ENCODE results near the gene ZNF443.
"Not testable (repeated sequence)": the region's sequence is repeated elsewhere in the genome, so short reads cannot be mapped to it uniquely, and the experiment has no call there.

ZNF443 gene

DNA sequence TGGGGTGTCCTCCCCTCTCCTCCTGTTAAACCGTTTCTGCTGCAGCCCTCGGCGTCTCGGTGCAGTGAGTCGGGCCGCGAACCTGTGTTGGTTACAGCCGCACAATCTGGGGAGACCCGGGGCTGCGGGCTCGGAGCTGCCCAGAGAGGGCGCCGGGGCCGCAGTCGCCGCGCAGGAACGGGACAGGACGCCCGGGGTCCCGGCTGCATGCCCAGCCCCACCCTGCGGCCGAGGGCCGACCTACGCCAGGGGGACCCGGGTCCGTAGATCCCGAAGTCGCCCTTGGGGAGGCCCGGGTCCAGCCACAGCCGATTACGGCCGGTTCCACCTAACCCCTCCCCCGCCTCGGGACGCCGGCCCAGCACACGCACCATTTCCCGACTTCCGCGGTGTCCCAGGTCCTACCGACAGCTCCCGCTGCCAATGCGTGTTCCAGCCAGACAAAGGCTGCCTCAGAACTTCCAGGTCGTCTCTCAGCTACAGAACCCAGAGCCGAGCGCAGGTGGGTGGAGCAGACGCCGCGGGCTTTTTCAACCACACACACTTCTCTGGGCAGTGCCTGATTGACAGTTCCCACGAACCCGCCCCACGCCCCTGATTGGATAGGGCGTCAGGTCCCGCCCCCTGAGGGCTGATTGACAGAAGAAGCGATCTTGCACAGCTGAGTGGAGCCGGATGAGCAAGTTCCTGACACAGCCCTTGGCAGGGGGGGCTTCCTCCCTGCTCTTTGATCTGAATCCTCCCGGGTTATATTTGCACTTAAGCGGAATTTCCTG is at the start of gene ZNF443:
Gene ZNF443 (minus strand): TSS at position 481 of the 776 bp plus-strand sequence. CDS start 107 bp downstream, at position 374.
- in situ Hi-C loops (cut with MboI; ENCODE audit: low sequenced_read_pairs, unreplicated experiment), result no loop called here
- TF ChIP-seq, protein P1, sequence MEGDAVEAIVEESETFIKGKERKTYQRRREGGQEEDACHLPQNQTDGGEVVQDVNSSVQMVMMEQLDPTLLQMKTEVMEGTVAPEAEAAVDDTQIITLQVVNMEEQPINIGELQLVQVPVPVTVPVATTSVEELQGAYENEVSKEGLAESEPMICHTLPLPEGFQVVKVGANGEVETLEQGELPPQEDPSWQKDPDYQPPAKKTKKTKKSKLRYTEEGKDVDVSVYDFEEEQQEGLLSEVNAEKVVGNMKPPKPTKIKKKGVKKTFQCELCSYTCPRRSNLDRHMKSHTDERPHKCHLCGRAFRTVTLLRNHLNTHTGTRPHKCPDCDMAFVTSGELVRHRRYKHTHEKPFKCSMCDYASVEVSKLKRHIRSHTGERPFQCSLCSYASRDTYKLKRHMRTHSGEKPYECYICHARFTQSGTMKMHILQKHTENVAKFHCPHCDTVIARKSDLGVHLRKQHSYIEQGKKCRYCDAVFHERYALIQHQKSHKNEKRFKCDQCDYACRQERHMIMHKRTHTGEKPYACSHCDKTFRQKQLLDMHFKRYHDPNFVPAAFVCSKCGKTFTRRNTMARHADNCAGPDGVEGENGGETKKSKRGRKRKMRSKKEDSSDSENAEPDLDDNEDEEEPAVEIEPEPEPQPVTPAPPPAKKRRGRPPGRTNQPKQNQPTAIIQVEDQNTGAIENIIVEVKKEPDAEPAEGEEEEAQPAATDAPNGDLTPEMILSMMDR (IDR thresholded peaks at IDR 0.05; ENCODE audit: borderline replicate concordance, control extremely low read depth, extremely low read depth, insufficient read depth, missing control alignments), result no peak
- DNase-seq (ENCODE audit: low spot score), result peak; percentile 88

DNA sequence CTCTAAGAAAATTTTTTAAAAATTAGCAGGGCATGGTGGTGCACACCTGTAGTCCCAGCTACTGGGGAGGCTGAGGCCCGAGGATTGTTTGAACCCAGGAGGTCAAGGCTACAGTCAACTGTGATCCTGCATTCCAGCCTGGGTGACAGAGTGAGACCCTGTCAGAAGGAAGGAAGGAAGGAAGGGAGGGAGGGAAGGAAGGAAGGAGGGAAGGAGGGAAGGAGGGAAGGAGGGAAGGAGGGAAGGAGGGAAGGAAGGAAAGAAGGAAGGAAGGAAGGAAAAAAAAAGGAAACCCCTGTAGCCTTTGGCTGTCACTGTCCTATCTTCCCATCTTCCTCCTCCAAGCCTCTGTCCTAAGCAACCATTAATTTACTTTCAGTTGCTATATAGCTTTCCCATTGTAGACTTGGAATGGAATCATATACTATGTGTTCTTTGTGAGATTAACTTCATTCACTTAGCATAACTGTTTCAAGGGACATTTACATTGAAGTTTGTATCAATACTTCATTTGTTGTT is 45.5 kb upstream of the ZNF443 start:
- DNase-seq (ENCODE audit: low spot score); in situ Hi-C loops (cut with MboI; ENCODE audit: low sequenced_read_pairs, unreplicated experiment): not testable (repeated sequence)

DNA sequence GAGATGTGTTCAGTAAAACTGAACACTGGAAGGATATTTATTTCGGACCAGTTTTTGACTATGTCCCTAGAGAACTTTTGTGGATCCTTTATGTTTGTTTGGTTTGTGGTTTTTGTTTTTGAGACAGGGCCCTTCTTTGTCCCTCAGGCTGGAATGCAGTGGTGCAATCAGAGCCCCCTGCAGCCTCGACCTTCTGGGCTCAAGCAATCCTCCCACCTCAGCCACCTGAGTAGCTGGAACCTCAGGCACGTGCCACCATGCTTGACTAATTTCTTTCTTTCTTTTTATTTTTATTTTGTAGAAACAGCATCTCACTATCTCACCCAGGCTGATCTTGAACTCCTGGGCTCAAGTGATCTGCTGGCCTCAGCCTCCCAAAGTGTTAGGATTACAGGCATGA is 44.8 kb upstream of the ZNF443 start:
- in situ Hi-C loops (cut with MboI; ENCODE audit: low sequenced_read_pairs, unreplicated experiment), result no loop called here
- TF ChIP-seq, protein P1 (IDR thresholded peaks at IDR 0.05; ENCODE audit: borderline replicate concordance, control extremely low read depth, extremely low read depth, insufficient read depth, missing control alignments), result no peak
- no peak for DNase-seq (ENCODE audit: low spot score)

DNA sequence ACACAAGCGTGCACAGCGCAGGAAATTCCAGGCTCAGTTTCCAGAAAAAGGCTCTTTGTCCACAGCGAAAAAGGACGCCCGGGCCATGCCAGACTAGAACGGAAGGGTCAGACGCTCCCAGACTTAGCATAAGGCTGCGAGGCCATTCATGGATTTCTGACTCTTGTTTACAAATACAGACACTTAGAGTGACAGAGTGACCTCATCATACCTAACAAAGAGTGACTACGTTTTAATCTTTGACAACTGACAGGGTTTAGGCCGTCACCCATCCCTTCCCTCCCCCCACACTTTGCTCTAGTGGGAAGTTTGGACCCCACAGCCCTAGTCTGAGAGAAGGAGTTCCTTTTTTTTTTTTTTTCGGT is 44.2 kb upstream of the ZNF443 start:
- in situ Hi-C loops (cut with MboI; ENCODE audit: low sequenced_read_pairs, unreplicated experiment), result no loop called here
- TF ChIP-seq, protein P1 (IDR thresholded peaks at IDR 0.05; ENCODE audit: borderline replicate concordance, control extremely low read depth, extremely low read depth, insufficient read depth, missing control alignments), result no peak

DNA sequence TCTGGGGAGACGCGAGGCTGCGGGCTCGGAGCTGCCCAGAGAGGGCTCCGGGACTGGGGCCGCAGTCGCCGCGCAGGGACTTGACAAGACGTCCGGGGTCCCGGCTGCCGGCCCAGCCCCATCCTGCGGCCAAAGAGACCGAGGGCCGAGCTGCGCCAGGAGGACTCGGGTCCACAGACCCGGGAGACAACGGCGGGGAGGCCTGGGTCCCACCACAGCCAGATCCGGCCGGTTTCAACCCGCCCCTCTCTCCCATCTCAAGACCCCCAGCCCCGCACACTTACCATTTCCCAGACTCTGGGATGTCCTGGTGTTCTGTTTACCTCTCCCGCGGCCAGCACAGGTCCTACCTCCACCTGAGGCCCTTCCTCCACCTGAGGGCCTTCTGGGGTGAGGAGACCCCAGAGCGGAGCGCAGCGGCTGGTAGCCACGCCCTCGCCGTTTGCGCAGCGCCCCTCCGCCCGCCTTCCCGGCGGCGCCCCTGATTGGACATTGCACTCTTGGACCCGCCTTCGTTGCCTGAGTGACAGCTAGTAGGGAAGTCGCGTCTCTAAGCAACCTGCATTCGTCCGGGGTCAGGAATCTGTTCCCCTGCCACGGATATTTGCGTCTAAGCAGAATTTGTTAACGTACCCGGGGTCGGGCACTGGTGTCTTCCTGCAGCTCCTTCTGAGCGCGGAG is 43.7 kb upstream of the ZNF443 start, which contains the start of gene ZNF709:
Gene ZNF709 (minus strand): TSS at position 446 of the 681 bp plus-strand sequence. CDS start 159 bp downstream, at position 287.
- in situ Hi-C loops (cut with MboI; ENCODE audit: low sequenced_read_pairs, unreplicated experiment), result no loop called here
- peak; percentile 94 for DNase-seq (ENCODE audit: low spot score)
- TF ChIP-seq, protein P1 (IDR thresholded peaks at IDR 0.05; ENCODE audit: borderline replicate concordance, control extremely low read depth, extremely low read depth, insufficient read depth, missing control alignments), result no peak

More for the DNA sequence above, 44.2 kb upstream of the ZNF443 start:
- no peak for DNase-seq (ENCODE audit: low spot score)

DNA sequence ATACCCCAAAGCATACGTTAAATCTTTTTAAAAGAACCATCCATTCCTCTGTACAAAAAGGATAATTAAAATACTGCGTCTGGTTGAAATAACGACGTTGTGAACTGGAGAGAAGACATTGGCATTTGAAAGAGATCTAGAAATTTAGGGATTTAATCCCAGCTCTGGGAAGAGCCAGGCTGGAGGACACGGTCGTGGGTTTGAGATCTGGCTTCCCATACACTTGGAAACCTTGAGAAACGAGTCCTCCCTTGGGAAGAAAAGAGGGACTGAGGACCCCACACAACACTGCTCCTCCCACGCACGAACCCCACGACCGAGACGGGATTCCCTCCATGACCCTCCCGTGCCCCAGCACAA is 43.2 kb upstream of the ZNF443 start:
- no peak for DNase-seq (ENCODE audit: low spot score)
- TF ChIP-seq, protein P1 (IDR thresholded peaks at IDR 0.05; ENCODE audit: borderline replicate concordance, control extremely low read depth, extremely low read depth, insufficient read depth, missing control alignments), result no peak
- in situ Hi-C loops (cut with MboI; ENCODE audit: low sequenced_read_pairs, unreplicated experiment), result no loop called here

DNA sequence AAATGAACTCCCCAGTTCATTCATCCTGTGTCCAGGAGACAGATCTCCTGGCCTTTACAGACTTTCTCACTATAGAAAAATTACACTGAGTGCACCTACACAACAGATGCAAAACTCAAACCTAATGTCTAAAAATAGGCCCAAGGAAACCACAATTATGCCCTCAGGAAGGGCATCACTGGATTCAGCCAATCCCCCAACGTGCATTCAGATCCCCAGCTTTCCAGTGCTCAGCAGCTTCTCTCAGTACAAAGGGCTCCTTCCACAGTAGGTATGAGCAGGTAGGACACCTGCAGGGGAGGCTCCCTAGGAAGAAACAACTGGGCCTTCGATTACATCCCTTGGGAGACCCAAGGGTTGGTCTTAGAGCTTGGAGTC is 41.7 kb upstream of the ZNF443 start:
- in situ Hi-C loops (cut with MboI; ENCODE audit: low sequenced_read_pairs, unreplicated experiment), result no loop called here
- DNase-seq (ENCODE audit: low spot score), result no peak
- TF ChIP-seq, protein P1 (IDR thresholded peaks at IDR 0.05; ENCODE audit: borderline replicate concordance, control extremely low read depth, extremely low read depth, insufficient read depth, missing control alignments), result no peak

Data from GM13976 (cell line).